ENCODE data around the gene IGF2BP2.

Gene IGF2BP2

GRCh38 chr3:185733980-185734724 is 90.7 kb downstream of the IGF2BP2 start:
- DNase-seq (ENCODE audit: low read depth): peak; percentile 83

DNA sequence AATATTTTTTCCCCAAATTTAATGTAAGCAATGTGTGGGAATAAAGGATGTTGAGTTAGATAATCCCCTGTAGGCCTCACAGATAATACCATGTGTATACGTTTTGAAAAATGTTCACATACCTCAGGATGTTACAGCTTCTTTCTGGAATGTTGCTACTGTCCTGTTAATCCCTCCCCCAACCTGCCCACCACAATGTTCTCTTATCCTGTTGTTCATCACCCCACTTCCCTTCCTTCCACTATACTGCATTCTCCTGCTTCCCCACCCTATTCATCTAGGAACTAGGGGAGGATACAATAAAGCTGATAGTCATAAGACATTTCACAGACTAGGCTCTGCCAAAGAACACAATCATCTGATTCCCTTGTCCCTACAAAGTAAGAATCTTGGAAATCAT is 92.1 kb downstream of the IGF2BP2 start:
- DNase-seq (ENCODE audit: low read depth): no peak

DNA sequence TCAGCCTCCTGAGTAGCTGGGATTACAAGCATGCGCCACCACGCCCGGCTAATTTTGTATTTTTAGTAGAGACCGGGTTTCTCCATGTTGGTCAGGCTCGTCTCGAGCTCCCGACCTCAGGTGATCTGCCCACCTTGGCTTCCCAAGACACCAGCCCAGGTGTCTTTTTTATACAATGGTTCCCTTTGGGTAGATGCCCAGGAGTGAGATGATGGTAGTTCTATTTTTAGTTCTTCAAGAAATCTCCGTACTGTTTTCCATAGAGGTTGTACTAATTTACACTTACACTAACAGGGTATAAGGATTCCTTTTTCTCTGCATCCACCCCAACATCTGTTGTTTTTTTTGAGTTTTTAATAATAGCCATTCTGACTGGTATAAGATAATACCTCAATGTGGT is 94.3 kb downstream of the IGF2BP2 start:
- no peak for DNase-seq (ENCODE audit: low read depth)

DNA sequence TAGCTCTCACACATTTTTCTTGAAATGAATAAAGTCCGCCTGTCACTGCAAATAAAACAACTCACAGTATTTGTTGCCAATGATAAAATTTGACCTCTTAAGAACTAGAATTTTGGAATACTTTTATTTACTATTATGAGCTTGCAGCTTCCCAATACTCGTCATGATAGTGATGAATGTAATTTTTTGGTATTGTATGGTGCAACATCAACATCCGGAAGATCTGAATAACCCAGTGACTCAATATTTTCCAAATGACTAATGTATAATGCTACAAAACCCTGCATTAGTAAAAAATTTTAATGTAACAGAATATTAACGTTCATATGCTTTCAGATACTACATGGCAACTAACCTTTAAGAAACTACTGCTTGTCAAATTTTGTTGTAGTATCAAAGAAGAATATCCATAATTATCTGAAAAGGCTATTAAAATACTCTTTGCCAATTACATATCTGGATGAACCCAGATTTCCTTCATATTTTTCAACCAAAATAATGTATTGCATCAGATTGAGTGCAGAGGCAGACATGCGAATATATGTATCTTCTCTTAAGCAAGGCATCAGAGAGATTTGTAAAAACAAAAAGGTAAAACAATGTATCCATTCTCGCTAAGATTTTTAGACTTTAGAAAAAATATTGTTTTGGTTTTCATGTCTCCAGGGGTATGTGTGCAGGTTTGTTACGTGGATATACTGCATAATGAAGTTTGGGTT is 95.3 kb downstream of the IGF2BP2 start:
- DNase-seq (ENCODE audit: low read depth): peak; percentile 77

- DNase-seq (ENCODE audit: low read depth): no peak
Measured at GRCh38 chr3:185728630-185729336, 96.1 kb downstream of the IGF2BP2 start.

- no peak for DNase-seq (ENCODE audit: low read depth)
Measured at GRCh38 chr3:185727873-185728272, 97.0 kb downstream of the IGF2BP2 start.

- DNase-seq (ENCODE audit: low read depth): no peak
Measured at GRCh38 chr3:185726254-185726967, 98.4 kb downstream of the IGF2BP2 start.

DNA sequence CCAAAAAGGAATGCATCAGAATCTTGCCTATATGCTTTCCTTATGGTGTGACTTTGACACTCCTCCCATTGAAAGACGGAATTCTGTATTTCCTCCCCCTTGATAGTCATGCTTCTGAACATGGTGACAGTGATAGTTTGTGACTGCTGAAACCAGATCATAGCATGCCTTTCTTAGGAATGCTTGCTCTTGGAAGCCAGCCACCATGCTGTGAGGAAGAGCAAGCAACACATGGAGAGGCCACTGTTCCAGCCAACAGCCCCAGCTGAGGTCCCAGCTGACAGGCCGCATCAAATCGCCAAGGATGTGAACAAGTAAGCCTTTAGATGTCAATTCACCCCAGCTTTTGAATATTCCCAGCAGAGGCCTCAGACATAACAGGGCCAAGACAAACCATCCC is 100.1 kb downstream of the IGF2BP2 start:
- no peak for DNase-seq (ENCODE audit: low read depth)

GRCh38 chr3:185724251-185724650 is 100.6 kb downstream of the IGF2BP2 start:
- DNase-seq (ENCODE audit: low read depth): no peak

GRCh38 chr3:185722881-185723280 is 102.0 kb downstream of the IGF2BP2 start:
- DNase-seq (ENCODE audit: low read depth): no peak

GRCh38 chr3:185721970-185722369 is 102.9 kb downstream of the IGF2BP2 start:
- no peak for DNase-seq (ENCODE audit: low read depth)

DNA sequence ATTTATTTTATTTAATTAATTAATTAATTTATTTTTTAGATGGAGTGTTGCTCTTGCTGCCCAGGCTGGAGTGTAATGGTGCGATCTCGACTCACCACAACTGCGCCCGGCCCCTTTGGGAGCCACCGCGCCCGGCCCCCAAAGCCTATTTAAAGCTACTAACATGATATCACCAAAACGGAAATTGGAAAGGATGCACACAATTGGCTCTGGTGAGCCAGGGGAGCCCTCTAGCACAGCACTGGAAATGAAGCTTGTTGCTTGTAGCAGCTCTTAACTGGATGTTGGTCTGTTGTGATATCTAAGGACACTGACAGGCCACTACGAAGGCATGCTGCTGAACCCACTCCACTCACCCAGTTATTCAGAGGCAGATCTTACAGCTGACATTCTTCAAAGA is 104.5 kb downstream of the IGF2BP2 start:
- no peak for DNase-seq (ENCODE audit: low read depth)

- no peak for DNase-seq (ENCODE audit: low read depth)
Measured at GRCh38 chr3:185718736-185719593, 105.9 kb downstream of the IGF2BP2 start.

DNA sequence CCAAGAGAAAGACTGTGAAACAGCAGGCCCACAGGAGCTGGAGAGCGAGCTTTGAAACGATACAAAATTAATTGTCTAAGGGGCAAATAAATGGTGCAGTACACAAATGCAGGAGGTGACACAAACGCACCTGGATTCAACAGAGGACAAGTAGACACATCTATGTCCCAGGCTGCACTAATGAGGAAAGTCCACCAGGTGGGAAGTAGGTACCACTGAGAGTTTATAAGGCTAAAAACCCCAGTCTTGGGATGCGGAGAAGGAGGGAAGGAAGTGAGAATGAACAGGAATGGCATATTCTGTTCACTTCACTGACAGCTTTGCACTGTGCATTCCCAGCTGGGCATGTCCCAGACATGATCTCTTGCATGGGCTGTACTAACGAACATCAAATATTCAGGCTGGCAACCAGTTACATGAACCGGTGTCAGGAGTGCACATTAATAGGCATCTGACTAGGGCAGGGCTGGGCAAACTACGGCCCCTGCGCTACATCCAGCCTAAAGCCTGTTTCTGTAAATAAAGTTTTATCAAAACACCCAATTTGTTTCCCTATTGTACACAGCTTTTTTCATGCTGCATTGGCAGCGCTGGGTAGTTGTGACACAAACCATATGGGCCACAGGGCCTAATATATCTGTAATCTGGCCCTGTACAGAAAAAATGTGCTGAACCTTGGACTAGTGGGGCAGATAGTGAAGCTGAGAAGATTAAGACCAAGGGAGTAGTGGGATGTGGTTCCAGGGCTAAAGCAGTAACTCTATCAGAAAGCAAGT is 107.0 kb downstream of the IGF2BP2 start:
- DNase-seq (ENCODE audit: low read depth): no peak

DNA sequence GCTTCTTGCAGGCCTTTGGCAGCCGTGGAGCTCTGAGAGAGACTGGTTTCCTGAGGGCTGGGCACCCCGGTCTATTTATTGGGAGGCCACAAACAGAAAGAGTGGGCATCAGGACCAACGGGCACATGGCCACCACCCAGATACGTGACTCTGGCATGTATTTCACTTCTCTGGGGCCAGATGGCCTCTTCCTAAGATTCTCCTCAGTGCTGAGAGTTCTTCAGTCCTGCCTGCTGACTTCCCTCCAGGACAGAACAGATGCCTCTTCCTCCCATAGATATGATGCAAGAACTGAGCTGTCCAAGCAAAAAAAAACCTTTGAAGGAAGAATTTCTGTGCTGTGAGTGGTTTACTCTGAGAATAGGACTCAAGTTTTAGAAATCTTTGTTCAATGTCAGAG is 107.7 kb downstream of the IGF2BP2 start:
- DNase-seq (ENCODE audit: low read depth): peak; percentile 86

GRCh38 chr3:185716436-185717108 is 108.3 kb downstream of the IGF2BP2 start:
- DNase-seq (ENCODE audit: low read depth): no peak

GRCh38 chr3:185715091-185715490 is 109.8 kb downstream of the IGF2BP2 start:
- DNase-seq (ENCODE audit: low read depth): no peak

- no peak for DNase-seq (ENCODE audit: low read depth)
Measured at GRCh38 chr3:185714085-185714484, 110.8 kb downstream of the IGF2BP2 start.

DNA sequence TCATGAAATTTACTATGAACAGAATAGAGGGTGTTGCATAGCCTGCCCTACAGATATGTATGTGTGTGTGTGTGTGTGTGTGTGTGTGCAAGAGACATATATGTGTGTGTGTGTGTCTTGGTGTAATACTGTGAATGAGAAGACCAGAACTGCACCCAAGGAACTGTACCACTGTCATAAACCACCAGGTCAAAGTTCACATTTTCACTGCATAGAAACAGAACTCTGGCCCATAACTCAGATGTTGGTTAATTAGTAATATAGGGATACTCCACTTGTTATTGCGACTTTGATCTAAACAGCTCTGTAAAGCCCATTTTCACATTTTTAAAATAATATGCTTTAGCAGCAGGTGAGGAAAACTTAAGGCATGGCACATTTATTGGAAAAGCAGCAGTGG is 111.8 kb downstream of the IGF2BP2 start:
- no peak for DNase-seq (ENCODE audit: low read depth)

GRCh38 chr3:185712337-185712736 is 112.5 kb downstream of the IGF2BP2 start:
- no peak for DNase-seq (ENCODE audit: low read depth)

Data from fibroblast of the conjunctiva (primary cell).